HG02852 (cell line): Measurements from ENCODE around the gene PIGH.

Experiments
- ATAC-seq: cut with Tn5 transposase; IDR thresholded peaks from one replicate; pipeline ENCODE4 v1.9.1; 2021; ENCODE audit warnings: mild to moderate bottlenecking, moderate library complexity; ENCODE audit not compliant: unreplicated experiment

Gene PIGH

DNA sequence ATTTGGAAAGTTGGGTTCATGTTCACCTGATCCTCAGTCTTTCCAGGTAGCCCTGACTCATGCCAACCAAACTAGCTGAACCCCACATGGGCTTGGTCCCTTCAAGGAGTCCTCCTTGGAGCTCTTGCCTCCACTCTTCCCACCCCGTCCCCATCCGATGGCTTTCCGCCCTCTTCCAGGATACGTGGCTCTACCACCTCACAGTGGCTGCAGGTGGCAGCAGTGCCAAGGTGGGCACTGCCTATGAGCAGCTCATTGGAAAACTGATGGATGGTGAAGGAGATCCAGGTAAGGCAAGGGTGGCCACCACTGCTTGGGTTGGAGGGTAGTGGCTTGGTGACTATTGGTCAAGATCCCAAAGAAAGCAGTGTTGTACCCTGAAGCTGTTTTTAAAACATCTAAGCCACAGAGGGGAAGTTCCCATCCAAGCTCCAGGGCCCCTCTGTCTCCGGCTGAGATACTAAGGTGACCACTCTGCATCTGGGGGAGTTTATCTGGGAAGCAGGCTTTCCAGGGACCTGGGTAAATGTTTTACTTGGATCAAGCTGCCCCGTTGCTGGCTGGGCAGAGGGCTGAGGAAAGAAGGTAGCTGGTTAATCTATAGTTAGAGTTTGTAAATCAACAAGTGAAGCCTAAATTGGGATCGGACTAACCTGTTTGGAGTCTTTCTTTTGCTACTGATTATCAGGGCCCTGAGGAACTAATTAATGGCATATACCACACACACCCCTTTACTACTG, 23.7 kb downstream of the PIGH start:
- ATAC-seq, result no peak

- no peak for ATAC-seq
These were observed 24.4 kb downstream of the PIGH start for GRCh38 chr14:67575684-67576083.

DNA sequence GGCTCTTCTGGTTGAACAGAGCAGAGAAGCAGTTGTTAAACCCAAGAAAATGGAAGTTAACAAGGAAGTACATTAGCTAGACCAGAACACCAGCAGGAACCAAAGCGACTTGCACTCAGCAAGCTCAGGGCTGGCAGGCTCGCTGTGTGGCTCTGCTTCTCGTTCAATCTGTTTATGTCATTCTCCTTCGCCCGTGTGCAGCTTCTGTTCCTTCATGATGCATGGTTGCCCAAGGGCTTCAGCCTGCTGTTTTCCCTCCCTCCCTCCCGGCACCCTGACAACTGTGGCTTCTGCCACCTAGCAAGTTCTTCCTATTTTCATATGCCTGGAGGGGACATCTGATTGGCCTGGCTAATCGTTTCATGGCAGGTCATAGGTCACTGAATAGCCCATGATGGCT, 25.3 kb downstream of the PIGH start:
- no peak for ATAC-seq

DNA sequence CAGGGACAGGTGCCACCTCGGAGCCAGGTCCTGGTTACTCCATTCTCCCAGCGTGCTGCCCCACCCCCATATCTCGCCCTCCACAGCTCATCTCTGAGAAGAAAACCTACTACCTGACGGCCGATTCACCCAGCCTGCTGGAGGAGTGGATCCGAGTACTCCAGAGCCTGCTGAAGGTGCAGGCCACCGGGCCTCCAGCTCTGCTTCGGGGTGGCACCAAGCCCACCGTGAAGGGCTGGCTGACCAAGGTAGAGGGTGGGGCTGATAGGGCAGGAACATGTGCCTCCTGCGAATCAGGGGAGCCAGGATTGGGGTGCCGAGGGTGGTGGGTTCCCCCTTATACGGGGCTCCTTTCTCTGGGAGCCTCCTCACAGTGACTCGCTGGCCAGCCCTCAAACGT, 25.9 kb downstream of the PIGH start:
- ATAC-seq, result no peak

DNA sequence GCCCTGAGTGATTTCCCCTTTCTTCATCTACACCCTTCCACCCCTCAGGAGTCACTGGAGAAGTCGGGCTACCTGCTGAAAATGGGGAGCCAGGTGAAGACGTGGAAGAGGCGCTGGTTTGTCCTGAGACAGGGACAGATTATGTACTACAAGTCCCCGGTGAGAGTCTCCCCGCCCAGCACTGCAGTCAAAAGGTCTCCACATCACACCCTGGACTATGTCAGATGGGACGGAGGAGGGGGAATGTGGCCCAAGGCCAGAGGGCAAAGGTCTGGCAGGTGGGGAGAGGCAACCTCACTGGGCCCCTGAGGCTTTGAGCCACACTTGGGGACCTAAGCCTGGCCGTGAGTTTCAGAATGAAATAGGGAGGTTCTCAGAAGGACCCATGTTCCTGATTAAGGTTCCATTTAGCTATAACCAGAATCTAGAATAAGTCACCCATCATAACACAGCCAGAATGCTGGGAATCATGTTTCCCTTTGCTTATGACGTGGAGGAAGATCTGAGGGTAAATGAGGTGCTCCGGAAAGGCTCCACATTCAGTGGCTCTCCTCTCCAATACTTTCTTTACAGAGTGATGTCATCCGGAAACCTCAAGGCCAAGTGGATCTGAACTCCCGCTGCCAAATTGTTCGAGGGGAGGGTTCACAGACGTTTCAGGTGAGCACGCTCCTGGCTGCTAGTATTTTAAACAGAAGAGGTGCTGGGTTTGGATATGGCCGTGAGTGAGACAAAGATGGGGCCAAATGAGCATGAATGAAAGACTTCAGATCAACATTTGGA, 26.6 kb downstream of the PIGH start:
- ATAC-seq, result no peak

GRCh38 chr14:67572608-67573007, 27.5 kb downstream of the PIGH start:
- ATAC-seq, result no peak

DNA sequence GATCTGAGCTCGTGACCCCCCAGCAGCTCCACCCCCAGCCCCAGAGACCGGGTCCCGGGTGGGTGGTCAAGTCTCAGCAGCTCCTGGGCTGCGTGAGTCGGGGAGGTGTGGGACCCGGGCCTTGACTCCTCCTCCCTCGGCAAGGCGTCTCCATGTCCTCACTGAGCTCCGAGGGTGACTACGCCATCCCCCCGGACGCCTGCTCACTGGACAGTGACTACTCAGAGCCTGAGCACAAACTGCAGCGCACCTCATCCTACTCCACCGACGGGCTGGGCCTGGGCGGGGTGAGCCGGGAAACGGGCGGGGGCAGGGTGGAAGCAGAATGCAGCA, 28.1 kb downstream of the PIGH start:
- ATAC-seq, result no peak

- ATAC-seq, result peak; percentile 68
These were observed 28.6 kb downstream of the PIGH start for GRCh38 chr14:67571275-67571990.

DNA sequence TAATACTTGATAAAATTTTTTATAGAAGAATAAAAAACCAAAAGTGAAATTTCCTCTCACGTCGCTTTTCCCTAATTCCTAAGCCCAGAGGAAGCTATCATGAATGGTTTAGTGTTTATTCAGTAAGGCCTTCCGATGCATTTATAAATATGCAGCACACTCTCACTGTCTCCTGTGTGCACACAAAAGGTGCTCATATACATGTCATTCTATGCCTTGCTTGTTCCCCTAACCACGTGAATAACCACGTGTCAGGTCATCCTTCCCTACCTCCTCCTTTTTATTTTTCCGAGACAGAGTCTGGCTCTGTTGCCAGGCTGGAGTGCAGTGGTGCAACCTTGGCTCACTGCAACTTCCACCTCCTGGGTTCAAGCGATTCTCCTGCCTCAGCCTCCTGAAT, 29.6 kb downstream of the PIGH start:
- no peak for ATAC-seq

GRCh38 chr14:67569651-67570290, 30.3 kb downstream of the PIGH start:
- no peak for ATAC-seq

GRCh38 chr14:67569011-67569650, 30.9 kb downstream of the PIGH start:
- no peak for ATAC-seq

- no peak for ATAC-seq
These were observed 32.4 kb downstream of the PIGH start for GRCh38 chr14:67567654-67568053.

DNA sequence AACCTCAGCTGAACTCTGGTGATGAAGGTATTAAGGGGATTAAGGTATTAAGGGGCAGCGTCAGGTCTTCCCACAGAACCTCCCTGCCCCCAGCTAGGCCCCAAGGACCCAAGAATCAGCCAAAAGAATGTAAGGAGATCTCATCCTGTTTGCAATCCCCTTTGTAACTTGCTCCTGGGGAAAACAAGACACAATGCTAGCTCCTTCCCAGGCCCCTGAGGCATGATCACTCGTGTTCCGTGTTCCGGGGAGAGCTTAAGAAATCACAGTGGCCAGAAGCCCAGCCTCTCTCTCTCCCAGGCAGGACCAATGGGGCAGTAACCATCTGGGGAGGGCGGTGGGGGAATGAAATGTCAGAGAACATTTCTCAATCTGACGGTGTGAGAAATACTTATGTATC, 33.2 kb downstream of the PIGH start:
- ATAC-seq, result no peak

DNA sequence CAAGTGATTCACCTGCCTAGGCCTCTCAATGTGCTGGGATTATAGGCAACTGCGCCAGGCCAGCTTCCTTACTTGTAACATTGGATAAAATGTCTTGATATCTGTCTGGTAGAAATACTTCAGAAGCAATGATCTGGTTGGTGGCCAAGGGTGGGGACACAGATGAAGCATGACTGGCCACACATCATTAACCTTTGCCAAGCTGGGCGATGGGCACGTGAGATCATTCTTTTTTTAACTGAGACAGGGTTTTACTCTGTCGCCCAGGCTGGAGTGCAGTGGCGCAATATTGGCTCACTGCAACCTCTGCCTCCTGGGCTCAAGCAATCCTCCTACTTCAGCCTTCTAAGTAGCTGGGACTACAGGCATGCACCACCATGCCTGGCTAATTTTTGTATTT, 35.8 kb downstream of the PIGH start:
- no peak for ATAC-seq

DNA sequence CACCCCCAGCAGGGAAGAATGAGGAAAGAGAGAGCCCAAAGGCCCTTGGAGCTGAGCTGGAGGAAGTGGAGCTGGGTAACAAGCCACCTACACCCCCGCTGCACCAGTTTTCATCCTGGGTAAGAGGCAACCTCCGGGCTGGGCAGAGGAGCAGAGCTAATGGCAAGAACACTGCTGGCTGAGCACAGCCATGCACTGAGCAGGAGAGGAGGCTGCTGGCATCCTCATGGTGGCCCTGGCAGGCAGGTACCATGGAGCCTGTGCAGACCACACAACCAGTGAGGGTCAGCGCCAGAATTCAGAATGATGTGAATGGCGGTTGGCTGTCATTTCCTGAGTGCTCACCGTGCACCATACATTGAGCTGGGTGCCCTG, 37.3 kb downstream of the PIGH start:
- no peak for ATAC-seq

- ATAC-seq, result no peak
These were observed 37.9 kb downstream of the PIGH start for GRCh38 chr14:67562025-67562775.

- ATAC-seq, result no peak
These were observed 40.4 kb downstream of the PIGH start for GRCh38 chr14:67559639-67560038.

GRCh38 chr14:67557656-67558055, 42.4 kb downstream of the PIGH start:
- ATAC-seq, result no peak

DNA sequence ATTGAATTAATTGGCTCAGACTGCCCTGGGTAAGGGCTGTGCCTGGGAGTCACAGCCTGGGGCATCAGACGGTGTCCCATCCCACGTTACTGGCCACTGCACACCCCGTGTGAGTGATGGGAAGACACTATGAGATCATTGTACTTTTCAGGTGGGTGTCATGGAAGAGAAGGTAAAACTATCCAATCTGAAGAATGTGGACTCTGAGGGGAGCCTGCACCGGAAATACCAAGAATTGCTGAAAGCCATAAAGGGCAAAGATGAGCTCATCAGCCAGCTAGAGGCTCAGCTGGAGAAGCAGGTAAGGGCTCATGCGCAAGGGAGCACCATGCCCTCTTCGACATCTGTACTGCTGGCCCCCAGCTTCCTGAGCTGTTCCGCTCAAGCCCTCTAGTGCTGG, 43.0 kb downstream of the PIGH start:
- ATAC-seq, result no peak

- no peak for ATAC-seq
These were observed 43.4 kb downstream of the PIGH start for GRCh38 chr14:67556671-67557070.
